ENCODE measurements around the gene CREG2. TPM values are rescaled to one million over a fixed set of nuclear protein-coding genes. Genes with fewer than 3 reads are reported as not detected.

CREG2 gene
- total RNA-seq, 1 experiment from 2014 or later, result not detected

GRCh38 chr2:101402630-101403029, 15.3 kb upstream of the CREG2 start:
- BruUV-seq (replicated peaks), result no TSS peak
- CTCF ChIA-PET, result no interaction called here
- no peaks in the 10 kb centered on the region for H3K36me3 ChIP-seq (ENCODE audit: insufficient read depth, low read length, poor library complexity, severe bottlenecking)
- no peaks in the 10 kb centered on the region for H3K9me3 ChIP-seq (ENCODE audit: low read depth, low read length, poor library complexity, severe bottlenecking)
- H3K27ac ChIP-seq (ENCODE audit: low read depth, low read length, poor library complexity, severe bottlenecking), result no peak overlapping the region
- DNase-seq (ENCODE audit: low spot score), result no peak
- H3K4me3 ChIP-seq (ENCODE audit: low read depth, low read length, poor library complexity, severe bottlenecking), result no peak overlapping the region
- TF ChIP-seq EZH2 (IDR thresholded peaks at IDR 0.05; ENCODE audit: borderline replicate concordance, low read depth, low read length, poor library complexity, severe bottlenecking) (no peak), CTCF (conservative IDR thresholded peaks at IDR 0.05; ENCODE audit: low read depth, low read length) (no peak)
- no peaks in the 10 kb centered on the region for H3K4me1 ChIP-seq (ENCODE audit: insufficient read depth, low read length, poor library complexity, severe bottlenecking)
- no peaks in the 10 kb centered on the region for H3K27me3 ChIP-seq (replicated peaks; ENCODE audit: insufficient read depth, low read depth, low read length, poor library complexity)
- POLR2A ChIA-PET (ENCODE audit: low non-redundant PET), result no interaction called here
- intact Hi-C loops (cut with micrococcal nuclease; ENCODE audit: unreplicated experiment), result no loop called here

GRCh38 chr2:101401906-101402305, 14.6 kb upstream of the CREG2 start:
- Histone ChIP-seq H3K27ac (ENCODE audit: low read depth, low read length, poor library complexity, severe bottlenecking) (no peak overlapping the region), H3K4me1 (ENCODE audit: insufficient read depth, low read length, poor library complexity, severe bottlenecking) (no peaks in the 10 kb centered on the region), H3K27me3 (replicated peaks; ENCODE audit: insufficient read depth, low read depth, low read length, poor library complexity) (peaks cover 2% of the 10 kb centered on the region), H3K4me3 (ENCODE audit: low read depth, low read length, poor library complexity, severe bottlenecking) (no peak overlapping the region), H3K36me3 (ENCODE audit: insufficient read depth, low read length, poor library complexity, severe bottlenecking) (no peaks in the 10 kb centered on the region), H3K9me3 (ENCODE audit: low read depth, low read length, poor library complexity, severe bottlenecking) (no peaks in the 10 kb centered on the region)
- intact Hi-C loops (cut with micrococcal nuclease; ENCODE audit: unreplicated experiment), result no loop called here
- DNase-seq (ENCODE audit: low spot score), result no peak
- ChIA-PET POLR2A (ENCODE audit: low non-redundant PET) (no interaction called here), CTCF (no interaction called here)
- TF ChIP-seq EZH2 (IDR thresholded peaks at IDR 0.05; ENCODE audit: borderline replicate concordance, low read depth, low read length, poor library complexity, severe bottlenecking) (no peak), CTCF (conservative IDR thresholded peaks at IDR 0.05; ENCODE audit: low read depth, low read length) (peak; percentile 39; the same call in 1 of the 2 replicates)
- BruUV-seq (replicated peaks), result no TSS peak

GRCh38 chr2:101401326-101401665, 14.0 kb upstream of the CREG2 start:
- no peak for DNase-seq (ENCODE audit: low spot score)
- TF ChIP-seq CTCF (conservative IDR thresholded peaks at IDR 0.05; ENCODE audit: low read depth, low read length), result no peak
- no peak for TF ChIP-seq EZH2 (IDR thresholded peaks at IDR 0.05; ENCODE audit: borderline replicate concordance, low read depth, low read length, poor library complexity, severe bottlenecking)
- Histone ChIP-seq H3K36me3 (ENCODE audit: insufficient read depth, low read length, poor library complexity, severe bottlenecking) (no peaks in the 10 kb centered on the region), H3K9me3 (ENCODE audit: low read depth, low read length, poor library complexity, severe bottlenecking) (no peaks in the 10 kb centered on the region), H3K4me3 (ENCODE audit: low read depth, low read length, poor library complexity, severe bottlenecking) (no peak overlapping the region), H3K27me3 (replicated peaks; ENCODE audit: insufficient read depth, low read depth, low read length, poor library complexity) (peaks cover 5% of the 10 kb centered on the region), H3K27ac (ENCODE audit: low read depth, low read length, poor library complexity, severe bottlenecking) (no peak overlapping the region), H3K4me1 (ENCODE audit: insufficient read depth, low read length, poor library complexity, severe bottlenecking) (no peaks in the 10 kb centered on the region)
- CTCF ChIA-PET, result no interaction called here
- POLR2A ChIA-PET (ENCODE audit: low non-redundant PET), result no interaction called here
- no TSS peak for BruUV-seq (replicated peaks)
- intact Hi-C loops (cut with micrococcal nuclease; ENCODE audit: unreplicated experiment), result no loop called here

All from A673 (cell line).